H9 (cell line): Measurements from ENCODE around the gene RAB3IL1. TPM values are rescaled to one million over a fixed set of nuclear protein-coding genes. Genes with fewer than 3 reads are reported as not detected.

ENCODE experiments used
- DNase-seq: peaks from one replicate; pipeline ENCODE4 v3.0.0-alpha.2; 2017
- H2AFZ ChIP-seq: one replicate; pipeline ENCODE4 v1.6.1; 2013; ENCODE audit warnings: mild to moderate bottlenecking, low read length, control low read depth, moderate library complexity
- H2AK5ac ChIP-seq: 2 replicates; pipeline ENCODE4 v1.6.1; 2013; ENCODE audit warnings: low read length, control low read depth, mixed read lengths; ENCODE audit not compliant: insufficient read length
- H2BK120ac ChIP-seq: one replicate; pipeline ENCODE4 v1.6.1; 2013; ENCODE audit warnings: low read depth, mild to moderate bottlenecking, low read length, control low read depth, inconsistent platforms; ENCODE audit not compliant: poor library complexity, severe bottlenecking
- H2BK12ac ChIP-seq: 2 replicates; pipeline ENCODE4 v1.6.1; 2013; ENCODE audit warnings: low read length, control low read depth, mixed read lengths, low read depth; ENCODE audit not compliant: insufficient read length
- H2BK15ac ChIP-seq: 2 replicates; pipeline ENCODE4 v1.6.1; 2013; ENCODE audit warnings: low read depth, low read length, control low read depth
- H2BK20ac ChIP-seq: one replicate; pipeline ENCODE4 v1.6.1; 2013; ENCODE audit warnings: low read depth, mild to moderate bottlenecking, low read length, control low read depth, inconsistent platforms; ENCODE audit not compliant: poor library complexity, severe bottlenecking
- H2BK5ac ChIP-seq: 2 replicates; pipeline ENCODE4 v1.6.1; 2013; ENCODE audit warnings: low read length, control low read depth, mixed read lengths; ENCODE audit not compliant: insufficient read length
- H3K14ac ChIP-seq: 2 replicates; pipeline ENCODE4 v1.6.1; 2013; ENCODE audit warnings: low read length, control low read depth; ENCODE audit not compliant: insufficient read depth
- H3K18ac ChIP-seq: 2 replicates; pipeline ENCODE4 v1.6.1; 2013; ENCODE audit warnings: low read depth, mild to moderate bottlenecking, mixed read lengths, low read length, control low read depth; ENCODE audit not compliant: insufficient read length
- H3K23ac ChIP-seq: 2 replicates; pipeline ENCODE4 v1.6.1; 2013; ENCODE audit warnings: low read length, control low read depth, mixed read lengths, low read depth; ENCODE audit not compliant: insufficient read length
- H3K23me2 ChIP-seq: 2 replicates; pipeline ENCODE4 v1.6.1; 2013; ENCODE audit warnings: low read depth, mild to moderate bottlenecking, mixed read lengths, low read length, control low read depth; ENCODE audit not compliant: insufficient read length, poor library complexity, severe bottlenecking
- H3K27ac ChIP-seq: 2 replicates; pipeline ENCODE4 v1.5.1; 2013; ENCODE audit warnings: low read length, control low read depth, mixed read lengths, low read depth; ENCODE audit not compliant: insufficient read length
- H3K27me3 ChIP-seq: 2 replicates; pipeline ENCODE4 v1.6.1; 2013; ENCODE audit warnings: low read length, control low read depth, inconsistent platforms; ENCODE audit not compliant: insufficient read depth
- H3K4ac ChIP-seq: 2 replicates; pipeline ENCODE4 v1.6.1; 2013; ENCODE audit warnings: low read depth, mild to moderate bottlenecking, control low read depth, inconsistent platforms, low read length, moderate library complexity
- H3K4me1 ChIP-seq: 2 replicates; pipeline ENCODE4 v1.6.1; 2013; ENCODE audit warnings: low read length, control low read depth, inconsistent platforms; ENCODE audit not compliant: insufficient read depth
- H3K4me2 ChIP-seq: 2 replicates; pipeline ENCODE4 v1.6.1; 2013; ENCODE audit warnings: low read length, control low read depth, mixed read lengths; ENCODE audit not compliant: insufficient read length, insufficient read depth
- H3K56ac ChIP-seq: 2 replicates; pipeline ENCODE4 v1.6.1; 2013; ENCODE audit warnings: low read depth, mild to moderate bottlenecking, mixed read lengths, low read length, control low read depth; ENCODE audit not compliant: insufficient read length
- H3K79me1 ChIP-seq: 2 replicates; pipeline ENCODE4 v1.6.1; 2013; ENCODE audit warnings: low read depth, mild to moderate bottlenecking, moderate library complexity, low read length, control low read depth, inconsistent platforms; ENCODE audit not compliant: insufficient read depth, poor library complexity, severe bottlenecking
- H3K79me2 ChIP-seq: 2 replicates; pipeline ENCODE4 v1.6.1; 2013; ENCODE audit warnings: low read length, control low read depth, inconsistent platforms; ENCODE audit not compliant: insufficient read depth
- H3K9ac ChIP-seq: 2 replicates; pipeline ENCODE4 v1.6.1; 2013; ENCODE audit warnings: low read length, control low read depth, mixed read lengths; ENCODE audit not compliant: insufficient read length; ENCODE audit errors: extremely low read depth
- H3K9me3 ChIP-seq: one replicate; pipeline ENCODE4 v1.6.1; 2013; ENCODE audit warnings: low read depth, low read length, inconsistent platforms; ENCODE audit not compliant: control insufficient read depth
- H3T11ph ChIP-seq: one replicate; pipeline ENCODE4 v1.6.1; 2013; ENCODE audit warnings: mild to moderate bottlenecking, low read length, control low read depth, inconsistent platforms
- H4K20me1 ChIP-seq: one replicate; pipeline ENCODE4 v1.6.1; 2013; ENCODE audit not compliant: control insufficient read depth, insufficient read length, insufficient read depth
- H4K5ac ChIP-seq: 2 replicates; pipeline ENCODE4 v1.6.1; 2013; ENCODE audit warnings: low read depth, mild to moderate bottlenecking, mixed read lengths, low read length, control low read depth; ENCODE audit not compliant: insufficient read length
- H4K8ac ChIP-seq: replicated peaks from 2 replicates; pipeline ENCODE4 v1.6.1; 2013; ENCODE audit warnings: low read length, control low read depth, mixed read lengths, low read depth; ENCODE audit not compliant: insufficient read length
- H4K91ac ChIP-seq: 2 replicates; pipeline ENCODE4 v1.6.1; 2013; ENCODE audit warnings: low read depth, mild to moderate bottlenecking, moderate library complexity, mixed read lengths, low read length, control low read depth; ENCODE audit not compliant: insufficient read length
- H3K27ac Mint-ChIP-seq, 3 experiments: 2 replicates in 2 of 3; 3 replicates in 1 of 3; pipeline ENCODE4 v1.8.0; 2020 to 2021; ENCODE audit warnings: mixed read lengths in 3 of 3, mild to moderate bottlenecking in 1 of 3, moderate library complexity in 1 of 3
- H3K27me3 Mint-ChIP-seq: 2 replicates; pipeline ENCODE4 v1.8.0; 2021; ENCODE audit warnings: low read depth, mild to moderate bottlenecking, moderate library complexity, mixed read lengths
- H3K36me3 Mint-ChIP-seq, 3 experiments: 2 replicates in 2 of 3; 3 replicates in 1 of 3; pipeline ENCODE4 v1.8.0; 2020 to 2021; ENCODE audit warnings: low read depth in 3 of 3, mixed read lengths in 3 of 3; ENCODE audit not compliant: insufficient read depth in 1 of 3
- H3K4me1 Mint-ChIP-seq, 2 experiments: 2 replicates each; pipeline ENCODE4 v1.8.0; 2020; ENCODE audit warnings: mixed read lengths in 2 of 2
- H3K4me3 Mint-ChIP-seq, 2 experiments: 2 replicates in 1 of 2; 3 replicates in 1 of 2; pipeline ENCODE4 v1.8.0; 2020 to 2021; ENCODE audit warnings: mild to moderate bottlenecking in 2 of 2, mixed read lengths in 2 of 2, moderate library complexity in 1 of 2
- H3K9me3 Mint-ChIP-seq, 2 experiments: 2 replicates in 1 of 2; 3 replicates in 1 of 2; pipeline ENCODE4 v1.8.0; 2020; ENCODE audit warnings: mild to moderate bottlenecking in 2 of 2, mixed read lengths in 2 of 2, moderate library complexity in 1 of 2
- CTCF ChIP-seq: fragments of 200-600 bp; sonication (generic); conservative IDR thresholded peaks from 3 replicates; pipeline ENCODE4 v1.8.0; 2021; ENCODE audit warnings: antibody characterized with exemption, mild to moderate bottlenecking
- WGBS: extraction: QIAGEN DNeasy Blood & Tissue Kit; methylation state at CpG from one replicate; pipeline ENCODE4 v1.1.7; 2013; ENCODE audit warnings: missing lambda C conversion rate, low lambda C conversion rate, mixed read lengths; ENCODE audit not compliant: insufficient read length; ENCODE audit errors: extremely low coverage; 5-methylcytosine and 5-hydroxymethylcytosine counted together
- total RNA-seq: library from RNA; stranded (reverse); gene quantifications from 2 replicates; pipeline ENCODE4 v1.2.1, GENCODE V29; 2021

Gene RAB3IL1
- total RNA-seq, 1 experiment from 2014 or later, result 2.4 TPM

GRCh38 chr11:61925736-61926135 lies 8.4 kb upstream of the RAB3IL1 start:
- peaks cover 7% of the 10 kb centered on the region; the same call in 1 of the 2 replicates for H3K4me1 ChIP-seq
- H4K5ac ChIP-seq, result no peak overlapping the region
- WGBS, result no CpG with 5 or more reads among the region's 2 CpGs
- Mint-ChIP-seq H3K27me3 (peaks cover 1% of the 10 kb centered on the region), H3K9me3 (no peaks in the 10 kb centered on the region; a peak in 2 of 5 replicates), H3K36me3 (no peaks in the 10 kb centered on the region), H3K4me1 (peaks cover 28 to 42% of the 10 kb centered on the region in 2 experiments), H3K4me3 (no peak overlapping the region), H3K27ac (peak overlapping the region in 1 of 3 experiments; percentile 49; a peak in 1 of 7 replicates)
- no peak overlapping the region for H3K4ac ChIP-seq
- H2BK5ac ChIP-seq, result no peak overlapping the region
- H4K8ac ChIP-seq, result no peak overlapping the region
- no peaks in the 10 kb centered on the region for H3K79me1 ChIP-seq
- H3T11ph ChIP-seq, result no peak overlapping the region
- H2BK20ac ChIP-seq, result no peak overlapping the region
- H2AK5ac ChIP-seq, result no peak overlapping the region
- no peak overlapping the region for H3K56ac ChIP-seq
- H3K23me2 ChIP-seq, result no peaks in the 10 kb centered on the region
- H3K27ac ChIP-seq, result no peak overlapping the region
- no peak for TF ChIP-seq CTCF
- H3K79me2 ChIP-seq, result no peaks in the 10 kb centered on the region
- H2BK15ac ChIP-seq, result no peak overlapping the region
- no peak overlapping the region for H4K91ac ChIP-seq
- DNase-seq, result no peak
- H3K27me3 ChIP-seq, result no peaks in the 10 kb centered on the region
- H3K18ac ChIP-seq, result no peak overlapping the region
- H3K14ac ChIP-seq, result no peak overlapping the region
- no peak overlapping the region for H2AFZ ChIP-seq
- H4K20me1 ChIP-seq, result no peaks in the 10 kb centered on the region
- no peaks in the 10 kb centered on the region for H3K9me3 ChIP-seq
- H3K4me2 ChIP-seq, result no peak overlapping the region
- no peak overlapping the region for H3K23ac ChIP-seq
- H3K9ac ChIP-seq, result no peak overlapping the region
- no peak overlapping the region for H2BK120ac ChIP-seq
- no peak overlapping the region for H2BK12ac ChIP-seq
